T-helper 2 cell treated with Interferon-gamma antibody and Interleukin-4, amounts not matched to agents 5 μg/mL and 100 μg/mL, for 36 hours (primary cell): ENCODE data around the gene SDS.

Experiments
- DNase-seq: peaks from one replicate; pipeline ENCODE4 v3.0.0; 2021; ENCODE audit warnings: low spot score
- H3K27ac Mint-ChIP-seq: one replicate; pipeline ENCODE4 v1.8.0; 2021; ENCODE audit warnings: mild to moderate bottlenecking, mixed read lengths
- H3K27me3 Mint-ChIP-seq: one replicate; pipeline ENCODE4 v1.8.0; 2021; ENCODE audit warnings: low read depth, mixed read lengths
- H3K36me3 Mint-ChIP-seq: one replicate; pipeline ENCODE4 v1.8.0; 2021; ENCODE audit warnings: low read depth, mixed read lengths
- H3K4me1 Mint-ChIP-seq: one replicate; pipeline ENCODE4 v1.8.0; 2021; ENCODE audit warnings: low read depth, mixed read lengths
- H3K4me3 Mint-ChIP-seq: one replicate; pipeline ENCODE4 v1.8.0; 2022; ENCODE audit warnings: mild to moderate bottlenecking, moderate library complexity, mixed read lengths
- H3K9me3 Mint-ChIP-seq: one replicate; pipeline ENCODE4 v1.8.0; 2021; ENCODE audit warnings: mixed read lengths

SDS gene

DNA sequence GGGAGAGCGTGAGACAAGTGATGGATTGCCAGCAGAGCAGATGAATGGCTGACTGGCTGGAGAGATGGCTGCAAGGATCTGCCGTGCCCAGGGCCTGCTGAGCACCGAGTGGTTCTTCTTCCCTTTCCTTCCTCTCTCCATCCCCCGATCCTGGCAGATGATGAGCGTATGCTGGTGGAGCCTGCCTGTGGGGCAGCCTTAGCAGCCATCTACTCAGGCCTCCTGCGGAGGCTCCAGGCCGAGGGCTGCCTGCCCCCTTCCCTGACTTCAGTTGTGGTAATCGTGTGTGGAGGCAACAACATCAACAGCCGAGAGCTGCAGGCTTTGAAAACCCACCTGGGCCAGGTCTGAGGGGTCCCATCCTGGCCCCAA, 34.0 kb upstream of the SDS start:
- Mint-ChIP-seq H3K4me3 (no peak overlapping the region), H3K27ac (no peak overlapping the region), H3K4me1 (no peaks in the 10 kb centered on the region), H3K27me3 (no peaks in the 10 kb centered on the region), H3K36me3 (no peaks in the 10 kb centered on the region), H3K9me3 (no peaks in the 10 kb centered on the region)
- no peak for DNase-seq

DNA sequence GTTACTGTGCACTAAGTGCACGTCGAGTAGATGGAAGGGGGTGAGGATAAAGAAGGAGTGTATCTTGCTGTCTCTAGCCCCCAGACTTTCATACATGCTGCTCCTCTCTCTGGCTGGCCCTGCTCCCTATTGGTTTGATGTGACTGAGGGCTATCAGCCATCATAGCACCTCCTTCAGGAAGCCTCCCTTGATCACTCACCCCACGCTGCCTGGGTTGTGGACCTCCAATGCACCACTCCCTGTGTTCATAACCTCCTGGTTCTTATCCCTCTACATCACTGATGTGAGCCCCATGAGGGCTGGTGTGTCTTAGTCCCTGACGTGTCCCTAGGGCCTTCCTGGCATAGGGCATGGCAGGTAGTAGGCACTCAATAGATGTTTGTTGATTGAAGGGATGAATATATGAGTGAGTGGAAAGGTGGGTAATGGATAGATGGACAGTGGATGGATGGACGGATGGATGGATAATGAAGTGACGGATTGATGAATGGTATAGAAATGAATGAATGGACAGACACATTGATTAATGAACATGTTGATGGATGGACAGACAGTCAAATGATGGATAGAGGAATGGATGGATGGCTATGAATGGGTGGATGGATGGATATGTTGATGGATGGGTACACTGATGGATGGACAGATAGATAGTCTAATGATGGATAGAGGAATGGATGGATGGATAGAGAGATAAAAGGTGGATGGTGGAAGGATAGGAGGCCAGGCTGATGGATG, 33.5 kb upstream of the SDS start:
- no peak for DNase-seq
- H3K9me3 Mint-ChIP-seq, result no peaks in the 10 kb centered on the region
- no peaks in the 10 kb centered on the region for H3K4me1 Mint-ChIP-seq
- no peak overlapping the region for H3K4me3 Mint-ChIP-seq
- no peak overlapping the region for H3K27ac Mint-ChIP-seq
- H3K27me3 Mint-ChIP-seq, result no peaks in the 10 kb centered on the region
- no peaks in the 10 kb centered on the region for H3K36me3 Mint-ChIP-seq

DNA sequence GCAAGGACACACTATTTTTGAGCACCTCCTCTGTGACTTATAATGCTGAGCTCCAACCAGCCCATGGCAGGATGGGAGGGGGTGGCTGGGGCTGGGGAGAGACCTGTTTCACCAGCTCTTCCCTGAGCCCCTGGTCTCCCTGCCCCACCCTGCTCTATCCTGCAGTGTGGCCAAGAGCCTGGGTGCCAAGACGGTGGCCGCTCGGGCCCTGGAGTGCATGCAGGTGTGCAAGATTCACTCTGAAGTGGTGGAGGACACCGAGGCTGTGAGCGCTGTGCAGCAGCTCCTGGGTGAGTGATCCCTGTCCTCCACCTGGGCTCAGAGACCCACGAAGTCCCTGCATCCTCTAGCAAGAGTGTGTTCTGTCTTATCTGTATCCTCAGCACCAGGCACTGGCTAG, 32.9 kb upstream of the SDS start:
- DNase-seq, result no peak
- Mint-ChIP-seq H3K4me3 (no peak overlapping the region), H3K36me3 (no peaks in the 10 kb centered on the region), H3K27ac (no peak overlapping the region), H3K9me3 (no peaks in the 10 kb centered on the region), H3K4me1 (no peaks in the 10 kb centered on the region), H3K27me3 (no peaks in the 10 kb centered on the region)

DNA sequence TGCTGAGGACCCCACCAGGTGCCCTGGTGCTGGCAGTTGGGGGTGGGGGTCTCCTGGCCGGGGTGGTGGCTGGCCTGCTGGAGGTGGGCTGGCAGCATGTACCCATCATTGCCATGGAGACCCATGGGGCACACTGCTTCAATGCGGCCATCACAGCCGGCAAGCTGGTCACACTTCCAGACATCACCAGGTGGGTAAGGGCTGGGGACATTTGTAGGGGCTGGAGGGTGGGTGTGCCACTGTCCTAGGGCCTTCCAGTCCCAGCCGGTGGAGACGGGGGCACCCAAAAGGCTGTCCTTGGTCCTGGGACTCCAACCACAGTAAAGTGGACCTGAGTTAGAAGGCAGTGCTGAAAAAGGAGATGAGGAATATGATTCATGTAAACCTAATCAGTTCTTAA, 31.7 kb upstream of the SDS start:
- DNase-seq, result no peak
- no peaks in the 10 kb centered on the region for H3K4me1 Mint-ChIP-seq
- H3K27ac Mint-ChIP-seq, result no peak overlapping the region
- H3K27me3 Mint-ChIP-seq, result no peaks in the 10 kb centered on the region
- H3K9me3 Mint-ChIP-seq, result no peaks in the 10 kb centered on the region
- H3K4me3 Mint-ChIP-seq, result no peak overlapping the region
- H3K36me3 Mint-ChIP-seq, result no peaks in the 10 kb centered on the region

DNA sequence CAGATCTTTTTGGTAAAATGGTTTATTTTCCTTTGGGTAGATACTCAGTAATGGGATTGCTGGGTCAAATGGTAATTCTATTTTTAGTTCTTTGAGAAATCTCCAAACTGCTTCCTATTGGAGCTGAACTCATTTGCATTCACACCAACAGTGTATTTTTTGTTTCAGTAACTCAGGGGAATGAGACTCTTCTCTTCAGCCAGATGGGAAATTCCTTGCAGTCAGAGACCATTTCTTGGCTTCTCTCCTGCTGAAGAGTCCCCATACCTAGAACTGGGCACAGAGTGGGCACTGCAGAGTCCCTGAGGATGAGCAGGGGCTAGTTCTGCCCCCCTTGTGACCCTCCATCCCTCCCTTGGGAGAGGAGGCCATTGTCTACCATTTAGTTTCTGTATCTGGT, 29.3 kb upstream of the SDS start:
- Mint-ChIP-seq H3K27me3 (no peaks in the 10 kb centered on the region), H3K4me1 (no peaks in the 10 kb centered on the region), H3K9me3 (no peaks in the 10 kb centered on the region), H3K27ac (no peak overlapping the region), H3K36me3 (no peaks in the 10 kb centered on the region), H3K4me3 (no peak overlapping the region)
- DNase-seq, result no peak

DNA sequence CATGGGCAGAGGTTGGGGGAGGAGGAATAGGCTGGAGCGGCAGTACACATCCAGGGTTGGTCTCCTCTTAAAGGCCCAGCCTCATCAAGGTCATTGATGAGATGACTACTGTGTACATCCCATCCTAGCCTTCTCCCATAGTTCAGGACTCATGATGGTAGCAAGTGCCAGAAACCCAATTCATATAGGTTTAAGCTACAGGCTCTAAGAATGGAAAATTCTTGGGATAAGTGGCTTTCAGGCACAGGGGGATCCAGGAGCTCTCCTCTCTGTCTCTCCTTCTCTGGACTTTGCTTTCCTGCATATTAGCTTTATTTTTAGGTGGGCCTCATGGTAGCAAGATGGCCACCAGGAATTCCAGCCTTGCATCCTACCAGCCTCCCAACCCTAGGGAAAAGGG, 24.8 kb upstream of the SDS start:
- Mint-ChIP-seq H3K36me3 (no peaks in the 10 kb centered on the region), H3K27ac (no peak overlapping the region), H3K4me1 (no peaks in the 10 kb centered on the region), H3K27me3 (no peaks in the 10 kb centered on the region), H3K4me3 (no peak overlapping the region), H3K9me3 (no peaks in the 10 kb centered on the region)
- DNase-seq, result no peak

DNA sequence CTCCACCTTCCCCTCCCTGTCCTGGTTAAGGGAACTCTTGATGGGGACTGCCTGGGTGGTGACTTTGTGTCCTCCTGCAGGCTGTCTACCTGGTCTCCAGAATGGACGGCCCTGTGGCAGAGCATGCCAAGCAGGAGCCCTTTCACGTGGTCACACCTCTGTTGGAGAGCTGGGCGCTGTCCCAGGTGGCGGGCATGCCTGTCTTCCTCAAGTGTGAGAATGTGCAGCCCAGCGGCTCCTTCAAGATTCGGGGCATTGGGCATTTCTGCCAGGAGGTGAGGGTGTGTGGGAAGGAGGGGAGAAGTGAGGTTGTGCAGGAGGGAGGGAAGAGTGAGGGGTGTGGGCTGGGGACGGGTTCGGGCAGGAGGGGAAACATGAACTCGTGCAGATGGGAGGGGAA, 24.2 kb upstream of the SDS start:
- Mint-ChIP-seq H3K27me3 (no peaks in the 10 kb centered on the region), H3K36me3 (no peaks in the 10 kb centered on the region), H3K27ac (no peak overlapping the region), H3K9me3 (no peaks in the 10 kb centered on the region), H3K4me1 (no peaks in the 10 kb centered on the region), H3K4me3 (no peak overlapping the region)
- DNase-seq, result no peak

DNA sequence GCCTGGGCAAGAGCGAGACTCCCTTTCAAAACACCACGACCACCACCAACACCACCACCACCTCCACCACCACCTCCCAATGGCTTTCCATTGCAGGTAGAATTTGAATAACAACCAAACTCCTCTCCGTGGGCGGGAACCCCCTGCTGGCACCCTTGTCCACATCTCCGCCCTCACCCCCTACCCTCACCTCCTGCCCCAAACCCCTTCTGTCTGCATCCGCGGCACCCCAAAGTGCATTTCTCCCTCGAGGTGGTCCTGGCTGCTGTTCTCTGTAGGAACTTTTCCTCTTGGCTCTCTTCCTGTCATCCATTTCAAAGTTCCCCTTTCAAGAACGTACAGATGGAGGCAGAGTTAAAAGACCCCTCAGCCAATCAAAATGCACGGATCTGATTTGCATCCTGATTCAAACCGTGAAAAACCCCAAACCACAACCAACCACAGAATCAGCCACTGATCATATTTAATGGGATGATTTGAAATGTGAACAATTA, 22.3 kb upstream of the SDS start:
- H3K9me3 Mint-ChIP-seq, result no peaks in the 10 kb centered on the region
- peaks cover 7% of the 10 kb centered on the region for H3K4me1 Mint-ChIP-seq
- no peaks in the 10 kb centered on the region for H3K36me3 Mint-ChIP-seq
- no peaks in the 10 kb centered on the region for H3K27me3 Mint-ChIP-seq
- H3K4me3 Mint-ChIP-seq, result no peak overlapping the region
- no peak overlapping the region for H3K27ac Mint-ChIP-seq
- no peak for DNase-seq

DNA sequence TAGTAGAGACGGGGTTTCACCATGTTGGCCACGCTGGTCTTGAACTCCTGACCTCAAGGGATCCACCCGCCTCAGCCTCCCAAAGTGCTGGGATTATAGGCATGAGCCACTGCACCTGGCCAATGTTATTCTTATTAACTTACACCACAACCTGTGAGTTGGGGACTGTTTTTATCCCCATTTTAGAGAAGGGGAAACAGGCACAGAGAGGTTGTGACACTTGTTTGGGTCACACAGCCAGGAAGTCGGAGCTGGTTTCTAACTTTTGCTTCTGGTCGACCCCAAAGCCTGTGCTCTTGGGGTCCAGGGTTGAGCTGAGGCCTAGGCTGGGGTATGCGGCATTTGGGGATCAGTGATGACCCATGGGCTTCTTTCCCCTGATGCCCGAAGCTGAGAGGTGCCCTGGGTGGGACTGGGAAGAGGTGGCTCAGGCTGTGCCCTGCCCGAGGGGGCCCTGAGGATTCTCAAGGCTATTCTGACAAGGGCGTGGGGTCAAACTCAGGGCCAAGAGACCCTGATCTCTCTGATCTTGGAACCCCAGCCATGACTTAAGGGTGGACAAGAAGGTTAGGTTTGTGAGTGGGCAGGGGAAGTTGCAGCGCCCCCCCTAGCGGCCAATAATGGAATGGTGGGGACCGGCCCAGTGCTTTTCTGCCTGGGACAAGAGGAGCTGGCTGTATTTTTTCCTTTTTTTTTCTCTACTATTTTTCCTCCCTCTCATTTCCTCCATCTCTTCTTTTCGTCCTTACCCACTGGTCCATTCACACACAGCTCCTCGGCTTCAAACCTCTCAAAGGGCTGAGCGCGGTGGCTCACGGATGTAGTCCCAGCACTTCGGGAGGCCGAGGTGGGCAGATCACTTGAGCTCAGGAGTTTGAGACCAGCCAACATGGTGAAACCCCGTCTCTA, 21.5 kb upstream of the SDS start:
- H3K27ac Mint-ChIP-seq, result no peak overlapping the region
- DNase-seq, result peak; percentile 26
- H3K36me3 Mint-ChIP-seq, result no peaks in the 10 kb centered on the region
- H3K4me1 Mint-ChIP-seq, result peaks cover 7% of the 10 kb centered on the region
- H3K9me3 Mint-ChIP-seq, result no peaks in the 10 kb centered on the region
- H3K27me3 Mint-ChIP-seq, result no peaks in the 10 kb centered on the region
- no peak overlapping the region for H3K4me3 Mint-ChIP-seq

DNA sequence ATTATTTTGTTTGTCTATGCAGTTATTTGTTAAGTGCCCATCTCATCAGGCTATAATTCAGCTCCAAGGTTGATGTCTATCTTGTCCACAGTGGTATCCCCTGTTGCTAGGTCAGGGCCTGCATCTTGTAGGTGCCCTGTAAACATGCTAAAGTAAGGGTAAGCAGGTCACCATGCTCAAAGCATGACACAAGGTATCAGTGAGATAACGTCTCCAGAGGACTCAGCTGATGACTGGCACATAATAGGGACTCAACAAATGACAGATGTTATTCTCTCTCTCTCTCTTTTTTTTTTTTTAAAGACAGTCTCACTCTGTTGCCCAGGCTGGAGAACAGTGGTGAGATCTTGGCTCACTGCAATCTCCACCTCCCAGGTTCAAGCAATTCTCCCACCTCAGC, 20.8 kb upstream of the SDS start:
- peaks cover 7% of the 10 kb centered on the region for H3K4me1 Mint-ChIP-seq
- H3K27ac Mint-ChIP-seq, result no peak overlapping the region
- H3K36me3 Mint-ChIP-seq, result no peaks in the 10 kb centered on the region
- H3K9me3 Mint-ChIP-seq, result no peaks in the 10 kb centered on the region
- no peaks in the 10 kb centered on the region for H3K27me3 Mint-ChIP-seq
- no peak overlapping the region for H3K4me3 Mint-ChIP-seq
- no peak for DNase-seq

DNA sequence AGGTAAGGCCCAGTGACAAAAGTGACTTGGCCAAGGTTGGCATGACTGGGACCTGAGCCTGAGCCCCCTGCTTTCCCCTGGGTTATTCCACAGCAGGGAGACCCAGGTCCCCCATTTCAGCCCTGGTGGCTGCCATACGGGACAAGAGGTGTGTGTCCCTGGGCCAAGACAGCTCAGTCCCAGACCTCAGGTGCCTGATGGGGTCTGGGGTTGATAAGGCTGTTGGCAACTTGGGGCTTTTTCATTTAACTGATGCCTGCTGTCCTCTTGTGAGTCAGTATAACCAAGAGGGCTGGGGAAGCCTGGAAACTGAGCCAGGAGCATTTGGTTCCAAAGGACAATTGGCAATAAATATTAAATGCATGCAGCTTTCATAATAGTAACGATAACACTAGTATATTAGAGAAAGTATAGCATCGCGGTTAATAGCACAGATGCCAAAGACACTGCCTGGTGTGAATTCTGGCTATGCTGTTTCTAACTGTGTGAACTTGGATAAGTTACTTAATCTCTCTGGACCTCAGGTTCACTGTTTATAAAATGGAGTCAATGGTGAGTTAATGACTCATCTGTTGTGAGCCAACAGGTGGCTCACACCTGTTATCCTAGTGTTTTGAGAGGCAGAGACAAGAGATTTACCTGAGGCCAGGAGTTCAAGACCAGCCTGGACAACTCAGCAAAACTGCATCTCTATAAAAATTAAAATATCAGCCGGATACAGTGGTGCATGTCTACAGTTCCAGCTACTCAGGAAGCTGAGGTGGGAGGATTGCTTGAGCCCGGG, 19.4 kb upstream of the SDS start:
- no peak overlapping the region for H3K27ac Mint-ChIP-seq
- DNase-seq, result no peak
- no peaks in the 10 kb centered on the region for H3K9me3 Mint-ChIP-seq
- peaks cover 7% of the 10 kb centered on the region for H3K4me1 Mint-ChIP-seq
- no peaks in the 10 kb centered on the region for H3K36me3 Mint-ChIP-seq
- H3K4me3 Mint-ChIP-seq, result no peak overlapping the region
- no peaks in the 10 kb centered on the region for H3K27me3 Mint-ChIP-seq

DNA sequence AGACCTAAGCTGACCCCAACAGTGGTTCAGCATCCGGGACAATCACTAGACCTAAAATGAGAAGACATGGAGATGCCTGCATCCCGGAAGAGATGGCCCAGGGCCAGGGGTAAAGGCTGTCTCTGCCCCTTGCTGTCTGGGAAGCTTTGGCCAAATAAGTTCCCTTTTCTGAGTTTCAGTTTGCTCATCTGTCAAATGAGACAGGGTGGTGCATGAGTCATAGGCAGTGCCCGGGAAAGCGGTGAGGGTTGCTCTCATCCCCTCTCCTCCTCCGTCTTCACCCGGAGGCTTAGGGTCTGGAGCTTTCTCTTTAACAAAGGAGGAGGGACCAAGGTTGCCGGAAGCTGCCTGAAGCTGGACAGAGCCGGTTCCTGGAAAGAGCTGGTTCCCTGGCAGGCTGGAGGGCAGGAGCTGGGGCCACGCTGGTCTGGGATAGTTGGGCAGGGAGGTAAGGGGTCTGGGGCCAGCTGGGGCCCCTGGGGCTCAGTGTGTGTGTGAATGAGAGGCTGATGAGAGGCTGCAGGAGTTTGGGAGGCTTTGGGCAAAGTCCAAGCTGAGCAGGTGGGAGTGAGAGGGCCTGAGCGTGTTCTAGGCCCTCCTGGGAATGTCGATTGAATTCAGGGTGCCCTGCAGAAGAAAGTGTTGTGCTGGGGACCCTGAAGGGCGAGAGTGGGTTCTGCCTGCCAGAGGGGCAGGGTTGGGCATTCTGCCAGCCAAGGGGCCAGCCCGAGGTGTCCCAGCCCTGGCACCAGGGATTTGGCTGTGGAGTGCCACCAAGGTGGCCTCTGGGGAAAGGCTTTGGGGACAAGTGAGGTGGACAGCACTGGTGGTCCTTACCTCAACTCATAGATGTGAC, 18.6 kb upstream of the SDS start, which contains the start of gene SDSL:
Gene SDSL (plus strand): TSS at position 351 of the 856 bp plus-strand sequence. CDS start 5,603 bp downstream, outside the sequence.
- Mint-ChIP-seq H3K4me3 (peak within 1 kb of the TSS; percentile 91), H3K36me3 (no peaks in the 10 kb centered on the region), H3K27ac (peak within 1 kb of the TSS; percentile 85), H3K9me3 (no peaks in the 10 kb centered on the region), H3K27me3 (no peaks in the 10 kb centered on the region), H3K4me1 (peaks cover 7% of the 10 kb centered on the region)
- peak; percentile 52 for DNase-seq

DNA sequence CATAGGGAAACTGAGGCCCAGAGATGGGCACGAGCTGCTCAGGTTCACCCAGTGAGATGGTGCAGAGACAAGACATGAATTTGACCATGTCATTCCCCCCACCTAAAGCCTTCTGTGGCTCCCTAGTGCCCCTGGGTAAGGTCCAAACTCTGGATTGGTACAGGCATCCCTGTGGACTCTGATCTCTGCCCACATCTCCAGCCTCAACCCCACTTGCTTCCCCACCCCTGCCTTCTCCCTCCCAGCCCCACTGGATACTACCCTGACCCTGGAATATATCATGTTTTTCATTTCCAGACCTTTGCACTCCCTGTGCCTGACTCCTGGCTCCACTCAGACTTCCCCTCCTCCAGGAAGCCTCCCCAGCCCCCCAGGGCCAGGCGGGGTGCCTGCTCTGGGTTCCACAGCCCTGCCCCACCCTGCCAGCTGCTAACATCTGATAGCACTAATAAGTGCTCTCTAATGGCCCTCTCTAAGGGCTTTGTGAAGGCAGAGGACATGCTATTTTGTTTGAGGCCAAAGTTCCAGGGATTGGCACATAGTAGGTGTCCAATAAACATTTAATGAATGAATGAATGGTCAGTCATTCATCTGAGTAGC, 17.4 kb upstream of the SDS start:
- no peaks in the 10 kb centered on the region for H3K9me3 Mint-ChIP-seq
- H3K27me3 Mint-ChIP-seq, result no peaks in the 10 kb centered on the region
- no peak overlapping the region for H3K4me3 Mint-ChIP-seq
- no peak for DNase-seq
- H3K36me3 Mint-ChIP-seq, result no peaks in the 10 kb centered on the region
- no peak overlapping the region for H3K27ac Mint-ChIP-seq
- H3K4me1 Mint-ChIP-seq, result peaks cover 7% of the 10 kb centered on the region
